GM12891 (cell line): ENCODE data around the gene COMP.

ENCODE experiments used
- DNase-seq: peaks from one replicate; pipeline ENCODE4 v3.0.0; 2011; ENCODE audit warnings: low spot score; ENCODE audit not compliant: insufficient read length
- FAIRE-seq: peaks from 2 replicates; lab custom pipeline; 2011; peaks lifted over from hg19 to GRCh38; lab: Jason Lieb, UNC
- PAX5 ChIP-seq: IDR thresholded peaks from 2 replicates; pipeline ENCODE4 v1.6.1; 2011; ENCODE audit warnings: low read length, moderate library complexity, mild to moderate bottlenecking; ENCODE audit not compliant: insufficient read depth, severe bottlenecking
- POLR2A ChIP-seq: IDR thresholded peaks from 2 replicates; pipeline ENCODE4 v1.6.1; 2011; ENCODE audit warnings: low read depth, low read length, control low read depth
- POLR2AphosphoS5 ChIP-seq: IDR thresholded peaks from 2 replicates; pipeline ENCODE4 v1.6.1; 2011; ENCODE audit warnings: low read depth, low read length, control low read depth
- POU2F2 ChIP-seq: IDR thresholded peaks from 2 replicates; pipeline ENCODE4 v1.6.1; 2011; ENCODE audit warnings: low read depth, mild to moderate bottlenecking, control low read depth, low read length, moderate library complexity
- SPI1 ChIP-seq: IDR thresholded peaks from 2 replicates; pipeline ENCODE4 v1.6.1; 2011; ENCODE audit warnings: low read depth, low read length, control low read depth
- TAF1 ChIP-seq: IDR thresholded peaks from 2 replicates; pipeline ENCODE4 v1.6.1; 2011; ENCODE audit warnings: low read depth, low read length, control low read depth

The COMP gene

GRCh38 chr19:18761531-18762110, 29.5 kb downstream of the COMP start:
- TF ChIP-seq POLR2AphosphoS5: no peak
- no peak for TF ChIP-seq PAX5
- TF ChIP-seq POU2F2: no peak
- TF ChIP-seq TAF1: no peak
- TF ChIP-seq SPI1: no peak
- TF ChIP-seq POLR2A: no peak
- FAIRE-seq (no peak), DNase-seq (no peak)

- TF ChIP-seq TAF1: no peak
- no peak for TF ChIP-seq PAX5
- FAIRE-seq: no peak
Observed at GRCh38 chr19:18760440-18761383, 30.4 kb downstream of the COMP start.

GRCh38 chr19:18759995-18760426, 31.1 kb downstream of the COMP start:
- FAIRE-seq (no peak), DNase-seq (no peak)
- TF ChIP-seq POLR2AphosphoS5 (no peak), POLR2A (no peak), SPI1 (no peak), TAF1 (no peak), PAX5 (no peak), POU2F2 (no peak)

More at GRCh38 chr19:18760440-18761383, 30.4 kb downstream of the COMP start:
- no peak for DNase-seq

- no peak for FAIRE-seq
- TF ChIP-seq SPI1: no peak
- no peak for TF ChIP-seq POLR2AphosphoS5
- no peak for TF ChIP-seq PAX5
- no peak for TF ChIP-seq POU2F2
- no peak for TF ChIP-seq POLR2A
- TF ChIP-seq TAF1: no peak
- DNase-seq: no peak
Observed at GRCh38 chr19:18759304-18759994, 31.7 kb downstream of the COMP start.

GRCh38 chr19:18756896-18757295, 34.2 kb downstream of the COMP start:
- TF ChIP-seq PAX5 (no peak), POLR2AphosphoS5 (no peak), POLR2A (no peak), POU2F2 (no peak), SPI1 (no peak), TAF1 (no peak)
- FAIRE-seq (no peak), DNase-seq (no peak)

- FAIRE-seq: no peak
- TF ChIP-seq SPI1 (no peak), PAX5 (no peak), POLR2AphosphoS5 (no peak), POLR2A (no peak), TAF1 (no peak), POU2F2 (no peak)
Observed at GRCh38 chr19:18754501-18754900, 36.6 kb downstream of the COMP start.

GRCh38 chr19:18751571-18751970, 39.5 kb downstream of the COMP start:
- DNase-seq (no peak), FAIRE-seq (no peak)
- TF ChIP-seq SPI1 (no peak), POLR2AphosphoS5 (no peak), PAX5 (no peak), POU2F2 (no peak), TAF1 (no peak), POLR2A (no peak)

More at GRCh38 chr19:18754501-18754900, 36.6 kb downstream of the COMP start:
- no peak for DNase-seq

- DNase-seq (no peak), FAIRE-seq (no peak)
- TF ChIP-seq SPI1: no peak
- TF ChIP-seq POU2F2: no peak
- no peak for TF ChIP-seq POLR2AphosphoS5
- no peak for TF ChIP-seq POLR2A
- no peak for TF ChIP-seq TAF1
- TF ChIP-seq PAX5: no peak
Observed at GRCh38 chr19:18750295-18750970, 40.7 kb downstream of the COMP start.
